Retinal pigment epithelial cell (primary cell): ENCODE measurements around the gene FUBP3.
"Not testable (repeated sequence)": the region's sequence is repeated elsewhere in the genome, so short reads cannot be mapped to it uniquely, and the experiment has no call there.

Experiments
- DNase-seq: peaks from one replicate; pipeline ENCODE4 v3.0.0-alpha.2; 2010; ENCODE audit warnings: low read depth
- H3K4me3 ChIP-seq: 2 replicates; pipeline ENCODE4 v1.5.1; 2011; ENCODE audit warnings: mild to moderate bottlenecking, low read length, control low read depth, moderate library complexity
- CTCF ChIP-seq: conservative IDR thresholded peaks from 2 replicates; pipeline ENCODE4 v1.5.1; 2011; ENCODE audit warnings: low read depth, low read length, control low read depth, inconsistent platforms

FUBP3 gene

GRCh38 chr9:130680836-130681768 lies 101.7 kb downstream of the FUBP3 start:
- TF ChIP-seq CTCF: no peak
- H3K4me3 ChIP-seq: peak overlapping the region; percentile 41
- DNase-seq: peak; percentile 43

- H3K4me3 ChIP-seq: peak overlapping the region; percentile 46
- no peak for TF ChIP-seq CTCF
- DNase-seq: no peak
Observed at GRCh38 chr9:130681769-130682420, 102.5 kb downstream of the FUBP3 start.

GRCh38 chr9:130682421-130683121 lies 103.2 kb downstream of the FUBP3 start:
- TF ChIP-seq CTCF: peak; percentile 81
- H3K4me3 ChIP-seq: peak overlapping the region; percentile 8
- DNase-seq: no peak

- no peak overlapping the region for H3K4me3 ChIP-seq
- TF ChIP-seq CTCF: no peak
- DNase-seq: no peak
Observed at GRCh38 chr9:130685104-130685503, 105.7 kb downstream of the FUBP3 start.

- H3K4me3 ChIP-seq, DNase-seq: not testable (repeated sequence)
Observed at GRCh38 chr9:130685945-130686344, 106.6 kb downstream of the FUBP3 start.

- no peak for TF ChIP-seq CTCF
- no peak overlapping the region for H3K4me3 ChIP-seq
- DNase-seq: no peak
Observed at GRCh38 chr9:130687615-130688014, 108.2 kb downstream of the FUBP3 start.
